Chondrocyte (in vitro differentiated cells): ENCODE results near the gene REC114. TPM values are rescaled to one million over a fixed set of nuclear protein-coding genes. Genes with fewer than 3 reads are reported as not detected.
A peak's percentile ranks its signal among the peaks of the same experiment; 100 is the strongest.

Experiments used
- DNase-seq: peaks from one replicate; pipeline ENCODE4 v3.0.0; 2021; ENCODE audit warnings: mixed read lengths, low spot score
- H3K27ac Mint-ChIP-seq: one replicate; pipeline ENCODE4 v1.8.0; 2021; ENCODE audit warnings: mild to moderate bottlenecking, moderate library complexity, mixed read lengths; ENCODE audit not compliant: unreplicated experiment
- H3K27me3 Mint-ChIP-seq: 2 replicates; pipeline ENCODE4 v1.8.0; 2021; ENCODE audit warnings: low read depth, mixed read lengths
- H3K36me3 Mint-ChIP-seq: 2 replicates; pipeline ENCODE4 v1.8.0; 2021; ENCODE audit warnings: low read depth, mixed read lengths
- H3K4me1 Mint-ChIP-seq: 2 replicates; pipeline ENCODE4 v1.8.0; 2021; ENCODE audit warnings: low read depth, mild to moderate bottlenecking, mixed read lengths
- H3K4me3 Mint-ChIP-seq: one replicate; pipeline ENCODE4 v1.8.0; 2021; ENCODE audit warnings: mild to moderate bottlenecking, moderate library complexity, mixed read lengths; ENCODE audit not compliant: unreplicated experiment
- H3K9me3 Mint-ChIP-seq: 2 replicates; pipeline ENCODE4 v1.8.0; 2021; ENCODE audit warnings: low read depth, mixed read lengths
- CTCF ChIP-seq: fragments of 200-600 bp; sonication (generic); IDR thresholded peaks from 2 replicates; pipeline ENCODE4 v1.5.0; 2021; ENCODE audit warnings: antibody characterized with exemption, mild to moderate bottlenecking, moderate library complexity
- long read RNA-seq: library from polyadenylated mRNA; stranded (forward); transcript quantifications from one replicate; pipeline ENCODE4 v2.0.0, GENCODE V29; 2021
- total RNA-seq: library from RNA; stranded (reverse); gene quantifications from 3 replicates; pipeline ENCODE4 v1.2.1, GENCODE V29; 2021

Gene REC114, protein sequence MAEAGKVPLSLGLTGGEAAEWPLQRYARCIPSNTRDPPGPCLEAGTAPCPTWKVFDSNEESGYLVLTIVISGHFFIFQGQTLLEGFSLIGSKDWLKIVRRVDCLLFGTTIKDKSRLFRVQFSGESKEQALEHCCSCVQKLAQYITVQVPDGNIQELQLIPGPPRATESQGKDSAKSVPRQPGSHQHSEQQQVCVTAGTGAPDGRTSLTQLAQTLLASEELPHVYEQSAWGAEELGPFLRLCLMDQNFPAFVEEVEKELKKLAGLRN
- total RNA-seq = not detected in 3 replicates
- long read RNA-seq = 0 reads

DNA sequence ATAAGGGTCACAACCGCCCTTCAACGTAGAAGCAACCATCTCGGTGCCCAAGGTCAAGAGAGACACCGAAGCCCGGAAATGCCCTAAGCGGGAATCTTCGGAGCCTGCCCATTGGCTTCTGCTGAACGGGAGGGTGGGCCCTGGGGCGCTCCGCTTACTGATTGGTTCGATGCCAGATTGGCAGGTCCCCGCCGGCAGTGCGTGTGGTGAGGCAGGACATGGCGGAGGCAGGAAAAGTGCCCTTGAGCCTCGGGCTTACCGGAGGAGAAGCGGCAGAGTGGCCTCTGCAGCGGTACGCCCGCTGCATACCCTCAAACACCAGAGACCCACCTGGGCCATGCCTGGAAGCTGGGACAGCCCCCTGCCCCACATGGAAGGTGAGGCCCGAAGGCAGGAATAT, at the start of gene REC114:
Gene REC114 (plus strand): TSS at position 197 of the 400 bp plus-strand sequence. CDS start 22 bp downstream, at position 219.
- H3K9me3 Mint-ChIP-seq = no peaks in the 10 kb centered on the region
- no peaks in the 10 kb centered on the region for H3K36me3 Mint-ChIP-seq
- no peak within 1 kb of the TSS for H3K27ac Mint-ChIP-seq
- no peak for TF ChIP-seq CTCF
- no peaks in the 10 kb centered on the region for H3K4me1 Mint-ChIP-seq
- peaks cover 38% of the 10 kb centered on the region for H3K27me3 Mint-ChIP-seq
- peak; percentile 87 for DNase-seq
- H3K4me3 Mint-ChIP-seq = no peak within 1 kb of the TSS

DNA sequence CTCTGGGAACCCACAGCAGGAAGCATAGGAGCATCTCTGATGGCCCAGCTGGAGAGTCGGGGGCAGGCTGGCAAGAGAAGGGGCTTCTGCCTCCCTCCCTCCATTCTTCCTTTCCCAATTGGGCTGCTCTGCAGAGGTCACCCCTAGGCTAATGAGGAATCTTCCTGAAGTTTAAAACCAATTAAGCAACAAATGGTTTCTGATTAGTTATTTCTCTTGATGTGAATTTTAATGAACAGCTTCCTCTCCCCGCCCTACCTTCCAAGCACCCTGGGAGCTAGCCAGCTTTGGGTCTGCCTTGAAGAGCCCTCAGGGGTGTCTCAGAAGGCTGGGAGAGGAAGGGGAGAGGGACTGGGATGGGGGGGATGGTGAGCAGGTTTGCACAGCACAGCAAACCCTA, 49.6 kb upstream of the REC114 start:
- no peaks in the 10 kb centered on the region for H3K36me3 Mint-ChIP-seq
- H3K4me3 Mint-ChIP-seq = no peak overlapping the region
- no peak for DNase-seq
- H3K27me3 Mint-ChIP-seq = peaks cover 21% of the 10 kb centered on the region
- no peak overlapping the region for H3K27ac Mint-ChIP-seq
- no peaks in the 10 kb centered on the region for H3K9me3 Mint-ChIP-seq
- TF ChIP-seq CTCF = no peak
- H3K4me1 Mint-ChIP-seq = peaks cover 2% of the 10 kb centered on the region

DNA sequence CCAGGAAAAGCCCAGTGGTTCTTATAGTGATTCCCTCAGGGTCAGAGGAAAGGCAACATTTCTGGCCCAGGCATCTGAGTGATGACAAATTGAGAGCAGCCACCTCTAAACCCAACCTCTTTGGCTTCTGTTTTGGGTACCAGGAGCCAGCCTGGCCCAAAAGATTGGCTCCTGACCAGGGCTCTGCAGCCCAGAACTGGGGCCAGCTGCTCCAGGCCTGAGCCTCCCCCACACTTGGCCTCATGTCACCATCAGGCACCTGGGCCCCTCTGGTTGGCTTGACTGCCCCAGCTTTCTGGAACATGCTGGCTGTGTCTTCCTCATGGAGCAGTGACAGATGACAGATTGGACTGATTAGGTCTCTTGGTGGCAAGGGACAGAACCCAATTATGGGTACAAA, 48.2 kb upstream of the REC114 start:
- Mint-ChIP-seq H3K4me1 (no peaks in the 10 kb centered on the region), H3K9me3 (no peaks in the 10 kb centered on the region), H3K27me3 (peaks cover 23% of the 10 kb centered on the region), H3K27ac (no peak overlapping the region), H3K4me3 (no peak overlapping the region), H3K36me3 (no peaks in the 10 kb centered on the region)
- no peak for DNase-seq
- no peak for TF ChIP-seq CTCF

DNA sequence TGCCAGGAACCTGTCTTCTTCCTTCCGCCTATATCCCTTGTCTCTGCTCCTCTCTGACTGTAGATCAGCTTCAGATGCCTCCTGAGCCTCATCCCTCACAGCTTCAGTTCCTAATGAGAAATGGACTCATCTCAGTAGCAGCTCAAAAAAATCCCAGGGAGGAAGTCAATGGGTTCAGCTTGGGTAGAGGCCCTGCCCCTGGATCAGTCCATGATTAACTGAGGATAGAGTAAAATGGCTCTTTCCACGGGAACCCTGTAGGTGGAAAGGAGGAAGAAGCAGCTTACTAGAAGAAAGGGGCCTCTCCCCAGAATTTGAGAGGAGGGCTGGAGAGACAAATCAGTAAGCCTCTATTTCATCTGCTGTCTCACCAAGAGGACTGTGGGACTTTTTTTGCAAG, 47.3 kb upstream of the REC114 start:
- H3K4me1 Mint-ChIP-seq = no peaks in the 10 kb centered on the region
- no peaks in the 10 kb centered on the region for H3K36me3 Mint-ChIP-seq
- H3K27ac Mint-ChIP-seq = no peak overlapping the region
- TF ChIP-seq CTCF = no peak
- no peak overlapping the region for H3K4me3 Mint-ChIP-seq
- no peak for DNase-seq
- peaks cover 23% of the 10 kb centered on the region for H3K27me3 Mint-ChIP-seq
- no peaks in the 10 kb centered on the region for H3K9me3 Mint-ChIP-seq

DNA sequence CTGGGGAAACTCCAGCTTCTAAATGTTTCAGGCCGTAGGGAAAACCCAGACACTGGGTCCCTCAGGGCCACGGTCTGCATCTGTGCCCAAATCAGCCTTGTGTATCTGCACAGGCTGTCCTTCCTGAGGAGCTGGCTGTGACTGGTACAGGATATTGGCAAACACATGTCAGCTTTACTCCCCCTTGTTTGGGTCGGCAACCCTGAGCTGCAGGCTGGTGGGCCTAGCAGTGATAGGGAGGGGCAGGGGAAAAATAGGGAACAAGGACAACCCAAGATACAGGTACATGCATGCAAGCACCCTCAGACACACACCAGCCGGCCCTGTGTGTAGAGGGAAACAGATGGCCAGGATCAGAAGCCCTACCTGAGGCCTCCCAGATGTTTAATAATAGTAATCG, 45.5 kb upstream of the REC114 start:
- no peaks in the 10 kb centered on the region for H3K9me3 Mint-ChIP-seq

More for the DNA sequence above, 45.5 kb upstream of the REC114 start:
- Mint-ChIP-seq H3K4me3 (no peak overlapping the region), H3K4me1 (no peaks in the 10 kb centered on the region), H3K36me3 (no peaks in the 10 kb centered on the region), H3K27ac (no peak overlapping the region), H3K27me3 (peaks cover 15% of the 10 kb centered on the region)
- no peak for TF ChIP-seq CTCF
- no peak for DNase-seq
